GM23248 (cell line): ENCODE data around the gene HERPUD1. TPM values are rescaled to one million over a fixed set of nuclear protein-coding genes. Genes with fewer than 3 reads are reported as not detected.

Experiments
- DNase-seq: peaks from one replicate; pipeline ENCODE4 v3.0.0-alpha.2; 2015
- H2AFZ ChIP-seq: fragments of 200-600 bp; sonication (generic); 2 replicates; pipeline ENCODE4 v1.6.1; 2016; ENCODE audit warnings: antibody characterized with exemption
- H3F3A ChIP-seq: fragments of 200-600 bp; sonication (generic); 2 replicates; pipeline ENCODE4 v1.6.1; 2016; ENCODE audit warnings: mild to moderate bottlenecking, antibody characterized with exemption, mixed run types; ENCODE audit not compliant: insufficient read depth
- H3K27ac ChIP-seq: fragments of 200-600 bp; sonication (generic); 2 replicates; pipeline ENCODE4 v1.5.1; 2016; ENCODE audit warnings: mild to moderate bottlenecking
- H3K27me3 ChIP-seq: fragments of 200-600 bp; sonication (generic); replicated peaks from 2 replicates; pipeline ENCODE4 v1.6.1; 2016; ENCODE audit warnings: mild to moderate bottlenecking; ENCODE audit not compliant: insufficient read depth
- H3K36me3 ChIP-seq: fragments of 200-600 bp; sonication (generic); 2 replicates; pipeline ENCODE4 v1.6.1; 2016; ENCODE audit warnings: low read depth, mild to moderate bottlenecking
- H3K4me1 ChIP-seq: fragments of 200-600 bp; sonication (generic); 2 replicates; pipeline ENCODE4 v1.6.1; 2016; ENCODE audit warnings: mild to moderate bottlenecking; ENCODE audit not compliant: insufficient read depth
- H3K4me2 ChIP-seq: fragments of 200-600 bp; sonication (generic); one replicate; pipeline ENCODE4 v1.6.1; 2016; ENCODE audit warnings: mild to moderate bottlenecking; ENCODE audit not compliant: unreplicated experiment
- H3K4me3 ChIP-seq: fragments of 200-600 bp; sonication (generic); 2 replicates; pipeline ENCODE4 v1.5.1; 2016; ENCODE audit warnings: mild to moderate bottlenecking
- H3K79me2 ChIP-seq: fragments of 200-600 bp; sonication (generic); 2 replicates; pipeline ENCODE4 v1.6.1; 2016; ENCODE audit warnings: mild to moderate bottlenecking; ENCODE audit not compliant: insufficient read depth
- H3K9ac ChIP-seq: fragments of 200-600 bp; sonication (generic); 2 replicates; pipeline ENCODE4 v1.6.1; 2016; ENCODE audit warnings: mild to moderate bottlenecking
- H3K9me2 ChIP-seq: fragments of 200-600 bp; sonication (generic); 2 replicates; pipeline ENCODE4 v1.6.1; 2016; ENCODE audit warnings: mixed run types, mild to moderate bottlenecking, moderate library complexity; ENCODE audit not compliant: insufficient read depth
- H3K9me3 ChIP-seq: fragments of 200-600 bp; sonication (generic); one replicate; pipeline ENCODE4 v1.6.1; 2017; ENCODE audit warnings: low read depth
- H4K20me1 ChIP-seq: fragments of 200-600 bp; sonication (generic); 2 replicates; pipeline ENCODE4 v1.6.0; 2016; ENCODE audit not compliant: insufficient read depth
- EZH2 ChIP-seq: fragments of 200-600 bp; sonication (generic); IDR thresholded peaks from 2 replicates; pipeline ENCODE4 v1.6.1; 2018; ENCODE audit warnings: antibody characterized with exemption, mild to moderate bottlenecking; ENCODE audit not compliant: insufficient read depth, poor library complexity, severe bottlenecking
- EZH2phosphoT487 ChIP-seq: fragments of 200-600 bp; sonication (generic); IDR thresholded peaks from 2 replicates; pipeline ENCODE4 v1.6.1; 2018; ENCODE audit warnings: antibody characterized with exemption, moderate library complexity, mild to moderate bottlenecking, low read depth; ENCODE audit not compliant: insufficient read depth
- WGBS, 2 experiments: methylation state at CpG; one replicate each; pipeline ENCODE4 v1.1.6; 2015 to 2017; ENCODE audit warnings: low lambda C conversion rate in 2 of 2, low coverage in 1 of 2; ENCODE audit errors: missing lambda C conversion rate in 2 of 2; 5-methylcytosine and 5-hydroxymethylcytosine counted together
- in situ Hi-C: fragments of 300-500 bp; cut with MboI; formaldehyde crosslinking; loops from 2 replicates; pipeline ENCODE4 v1.15.0; 2020
- polyA plus RNA-seq: library from polyadenylated mRNA; unstranded; fragments of >200 nt; fragmentation: Nextera tagmentation; extraction: Ambion mirVana; gene quantifications from 2 replicates; pipeline ENCODE4 v1.2.1, GENCODE V29; 2016
- total RNA-seq: library from RNA; depleted of rRNA; stranded (reverse); fragments of >200 nt; shearing (Covaris generic); gene quantifications from 2 replicates; pipeline ENCODE4 v1.2.3, GENCODE V29; 2014

Gene HERPUD1
- total and polyA plus RNA-seq, 2 experiments from 2014 or later: 218 to 299 TPM

DNA sequence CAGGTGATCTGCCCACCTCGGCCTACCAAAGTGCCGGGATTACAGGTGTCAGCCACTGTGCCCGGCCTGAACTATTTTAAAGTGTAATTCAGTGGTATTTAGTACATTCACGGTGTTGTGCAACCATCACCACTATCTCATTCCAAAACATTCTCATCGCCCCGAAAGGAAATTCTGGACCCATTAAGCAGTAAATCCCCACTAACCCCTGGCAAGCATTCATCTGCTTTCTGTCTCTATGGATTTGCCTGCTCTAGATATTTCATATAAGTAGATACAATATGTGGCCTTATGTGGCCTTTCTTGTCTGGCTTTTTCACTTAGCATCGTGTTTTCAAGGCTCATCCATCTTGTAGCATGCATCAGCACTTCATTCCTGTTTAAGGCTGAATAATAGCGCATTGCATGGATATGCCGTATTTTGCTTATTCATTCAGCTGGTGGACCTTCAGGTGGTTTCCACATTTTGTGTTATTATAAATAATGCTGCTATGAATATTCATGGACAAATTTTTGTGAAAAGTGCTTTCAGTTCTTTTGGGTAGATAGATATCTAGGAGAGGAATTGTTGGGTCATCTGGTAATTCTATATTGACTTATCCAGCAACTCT lies 8.4 kb upstream of the HERPUD1 start:
- Histone ChIP-seq H3K9me2 (no peaks in the 10 kb centered on the region), H3K9me3 (no peaks in the 10 kb centered on the region), H3K36me3 (no peaks in the 10 kb centered on the region), H3K9ac (no peak overlapping the region), H2AFZ (no peak overlapping the region), H3K4me3 (no peak overlapping the region), H3K27ac (no peak overlapping the region), H3K79me2 (no peaks in the 10 kb centered on the region), H3K4me2 (no peak overlapping the region), H3F3A (no peaks in the 10 kb centered on the region; the same call in 1 of the 2 replicates), H4K20me1 (no peaks in the 10 kb centered on the region), H3K4me1 (no peaks in the 10 kb centered on the region), H3K27me3 (0 out of 2 replicates have a peak, but pooled peaks cover 4% of the 10 kb centered on the region)
- no peak for TF ChIP-seq EZH2phosphoT487
- TF ChIP-seq EZH2: no peak
- WGBS, 2 experiments: 72 to 75% methylated on average over 9 of the region's 9 CpGs
- peak; percentile 44 for DNase-seq
- in situ Hi-C loops: no loop called here

DNA sequence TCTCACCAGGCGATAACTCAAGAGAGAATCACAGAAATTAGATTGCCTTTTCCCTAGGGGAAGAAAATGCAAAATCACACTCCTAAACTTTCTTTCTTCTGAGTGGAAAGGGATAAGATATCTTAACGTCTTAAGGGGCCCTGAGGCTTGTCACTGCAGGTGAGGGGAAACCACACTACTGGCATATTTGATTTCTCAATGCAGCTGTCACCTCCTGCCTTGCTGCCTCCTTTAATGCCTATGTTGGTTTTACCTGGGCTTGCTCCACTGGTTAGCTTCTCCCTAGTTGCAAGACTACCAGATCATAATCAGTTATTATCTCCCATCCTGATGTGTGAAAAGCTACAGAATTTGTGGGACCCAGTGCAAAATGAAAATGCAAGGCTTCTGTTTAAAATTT lies 4.5 kb upstream of the HERPUD1 start:
- H2AFZ ChIP-seq: no peak overlapping the region
- no peaks in the 10 kb centered on the region; the same call in 1 of the 2 replicates for H3F3A ChIP-seq
- H3K9ac ChIP-seq: no peak overlapping the region
- 65 to 72% methylated on average over 2 of the region's 2 CpGs for WGBS, 2 experiments
- H3K4me2 ChIP-seq: no peak overlapping the region
- H3K27ac ChIP-seq: no peak overlapping the region
- H3K36me3 ChIP-seq: no peaks in the 10 kb centered on the region
- no peak for TF ChIP-seq EZH2phosphoT487
- no peak overlapping the region for H3K4me3 ChIP-seq
- in situ Hi-C loops: no loop called here
- peaks cover 6% of the 10 kb centered on the region for H3K4me1 ChIP-seq
- peaks cover 5% of the 10 kb centered on the region for H3K79me2 ChIP-seq
- H3K9me2 ChIP-seq: no peaks in the 10 kb centered on the region
- no peaks in the 10 kb centered on the region for H3K27me3 ChIP-seq
- no peaks in the 10 kb centered on the region for H3K9me3 ChIP-seq
- DNase-seq: no peak
- H4K20me1 ChIP-seq: no peaks in the 10 kb centered on the region

DNA sequence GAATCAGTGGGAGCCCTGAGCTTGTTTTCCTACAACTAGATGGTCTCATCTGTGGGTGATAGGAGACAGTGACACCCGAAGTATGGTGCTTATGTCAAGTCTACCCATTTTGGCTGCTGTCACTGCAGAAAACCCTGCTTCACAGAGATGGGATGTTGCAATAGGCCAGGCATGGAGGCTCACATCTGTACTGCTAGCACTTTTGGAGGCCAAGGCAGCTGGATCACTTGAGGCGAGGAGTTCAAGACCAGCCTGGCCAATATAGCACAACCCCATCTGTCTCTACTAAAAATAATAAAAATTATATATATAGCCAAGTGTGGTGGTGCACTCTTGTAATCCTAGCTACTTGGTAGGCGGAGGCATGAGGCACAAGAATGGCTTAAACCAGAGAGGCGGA lies 2.3 kb upstream of the HERPUD1 start:
- H3K9me3 ChIP-seq: no peaks in the 10 kb centered on the region
- no peaks in the 10 kb centered on the region for H3K9me2 ChIP-seq
- H3K27me3 ChIP-seq: no peaks in the 10 kb centered on the region
- H3K4me1 ChIP-seq: peaks cover 6% of the 10 kb centered on the region
- H2AFZ ChIP-seq: no peak overlapping the region
- no peak for DNase-seq
- peaks cover 7% of the 10 kb centered on the region for H3K36me3 ChIP-seq
- no peak overlapping the region for H3K4me2 ChIP-seq
- peaks cover 15% of the 10 kb centered on the region for H3F3A ChIP-seq
- no peak overlapping the region for H3K9ac ChIP-seq
- no peak overlapping the region for H3K27ac ChIP-seq
- WGBS, 2 experiments: 96 to 99% methylated on average over 4 of the region's 4 CpGs
- H3K79me2 ChIP-seq: peaks cover 27% of the 10 kb centered on the region
- TF ChIP-seq EZH2: no peak
- TF ChIP-seq EZH2phosphoT487: no peak
- no peak overlapping the region for H3K4me3 ChIP-seq
- peaks cover 12% of the 10 kb centered on the region; the same call in 1 of the 2 replicates for H4K20me1 ChIP-seq
- in situ Hi-C loops: no loop called here

DNA sequence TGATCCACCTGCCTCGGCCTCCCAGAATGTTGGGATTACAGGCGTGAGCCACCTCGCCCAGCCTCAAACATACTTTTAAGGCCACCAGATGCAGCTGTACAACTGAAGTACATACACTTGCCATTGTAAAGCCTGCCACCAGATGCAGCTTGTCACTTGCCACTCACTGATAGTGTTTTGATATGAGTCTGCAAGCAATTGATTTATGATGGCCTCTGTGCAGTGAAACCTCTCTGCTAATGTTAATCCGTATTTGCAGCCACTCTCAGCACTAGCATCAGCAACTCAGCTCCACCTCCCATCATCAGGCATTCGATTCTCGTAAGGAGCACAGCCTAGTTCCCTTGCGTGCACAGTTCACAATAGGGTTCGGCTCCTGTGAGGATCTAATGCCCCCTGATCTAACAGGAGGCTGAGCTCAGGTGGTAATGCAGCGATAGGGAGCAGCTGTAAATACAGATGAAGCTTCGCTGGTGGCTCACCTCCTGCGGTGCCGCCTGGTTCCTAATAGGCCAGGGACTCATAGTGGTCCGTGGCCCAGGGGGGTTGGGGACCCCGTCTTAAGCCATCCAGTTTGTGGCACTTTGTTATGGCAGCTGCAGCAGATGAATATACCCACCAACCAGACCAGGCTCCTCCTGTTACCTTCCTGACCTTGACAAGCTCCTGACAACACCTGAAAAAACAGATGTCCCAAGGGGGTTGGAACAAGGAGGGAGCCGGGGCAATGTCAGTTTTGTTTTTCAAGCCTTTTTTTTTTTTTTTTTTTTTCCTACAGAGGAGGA lies 1.3 kb upstream of the HERPUD1 start:
- Histone ChIP-seq H2AFZ (peak overlapping the region; percentile 79), H3K27ac (no peak overlapping the region), H3K27me3 (no peaks in the 10 kb centered on the region), H3K9me3 (no peaks in the 10 kb centered on the region), H4K20me1 (peaks cover 21% of the 10 kb centered on the region), H3K4me1 (peaks cover 15% of the 10 kb centered on the region), H3K4me3 (no peak overlapping the region), H3K9me2 (no peaks in the 10 kb centered on the region), H3K4me2 (no peak overlapping the region), H3K9ac (peak overlapping the region; percentile 100; the same call in 1 of the 2 replicates), H3F3A (peaks cover 25% of the 10 kb centered on the region), H3K36me3 (peaks cover 16% of the 10 kb centered on the region), H3K79me2 (peaks cover 37% of the 10 kb centered on the region)
- WGBS, 2 experiments: 88% methylated on average over 15 of the region's 15 CpGs
- DNase-seq: no peak
- in situ Hi-C loops: no loop called here
- no peak for TF ChIP-seq EZH2phosphoT487
- no peak for TF ChIP-seq EZH2
